ENCODE results near the gene AHCYL2. TPM values are rescaled to one million over a fixed set of nuclear protein-coding genes. Genes with fewer than 3 reads are reported as not detected.
A peak's percentile ranks its signal among the peaks of the same experiment; 100 is the strongest.

Gene AHCYL2
- total and polyA plus RNA-seq, 2 experiments from 2014 or later: 7.8 to 29.4 TPM

DNA sequence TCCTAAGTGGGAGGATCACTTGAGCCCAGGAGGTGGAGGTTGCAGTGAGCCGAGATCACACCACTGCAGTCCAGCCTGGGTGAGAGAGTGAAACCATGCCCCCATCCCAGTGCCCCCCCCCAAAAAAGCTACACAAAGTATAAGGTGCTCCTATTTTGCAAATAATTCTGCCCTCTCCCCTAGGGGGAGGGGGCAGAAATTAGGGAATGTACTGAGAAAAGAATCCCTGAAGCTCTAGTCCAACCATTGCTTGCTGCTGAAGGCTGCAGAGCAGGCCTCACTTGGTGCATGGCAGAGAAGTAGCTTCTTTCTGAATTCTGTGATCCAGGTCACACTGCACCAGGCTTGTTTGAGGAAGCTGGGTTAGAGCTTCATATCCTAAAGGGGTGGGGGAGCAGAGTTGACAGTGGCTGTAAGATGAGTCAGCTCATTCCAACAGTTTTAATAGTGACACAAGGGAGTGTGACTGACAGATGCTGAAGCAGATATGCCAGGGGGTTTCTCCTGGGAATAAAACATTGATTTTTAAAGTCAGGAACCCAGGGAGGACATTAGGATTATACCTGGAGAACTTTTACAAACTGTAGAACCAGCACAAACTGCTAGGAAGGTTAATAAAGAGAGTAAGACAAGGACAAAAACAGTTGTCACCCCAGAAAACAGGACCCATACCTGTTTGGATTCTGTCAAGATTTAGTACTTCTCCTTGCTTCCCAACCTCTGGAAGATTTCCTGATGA, 176.6 kb downstream of the AHCYL2 start:
- H3K27me3 Mint-ChIP-seq (ENCODE audit: insufficient read depth, low read depth, poor library complexity): no peaks in the 10 kb centered on the region
- H2AFZ ChIP-seq: no peak overlapping the region
- H3K79me2 ChIP-seq (replicated peaks; ENCODE audit: insufficient read depth): no peaks in the 10 kb centered on the region
- no peak overlapping the region for H3K4me3 ChIP-seq
- H3K4me1 Mint-ChIP-seq: peaks cover 18% of the 10 kb centered on the region; the same call in 2 of the 3 replicates
- no peaks in the 10 kb centered on the region; the same call in 1 of the 2 replicates for H3F3A ChIP-seq (replicated peaks; ENCODE audit: low read depth)
- no peak overlapping the region for H3K4me2 ChIP-seq
- H3K36me3 ChIP-seq (ENCODE audit: insufficient read depth): peaks cover 4% of the 10 kb centered on the region; the same call in 1 of the 2 replicates
- peaks cover 20% of the 10 kb centered on the region for H3K4me1 ChIP-seq (ENCODE audit: insufficient read depth)
- peak; percentile 41; the same call in 2 of the 3 replicates for ATAC-seq
- H3K9me3 Mint-ChIP-seq: no peaks in the 10 kb centered on the region
- H3K9me2 ChIP-seq (ENCODE audit: insufficient read depth): no peaks in the 10 kb centered on the region
- no peak overlapping the region for H3K27ac ChIP-seq (ENCODE audit: low read depth)
- peaks cover 8% of the 10 kb centered on the region; the same call in 2 of the 3 replicates for H3K36me3 Mint-ChIP-seq (ENCODE audit: low read depth)
- H3K27ac Mint-ChIP-seq: peak overlapping the region; percentile 80
- H3K4me3 Mint-ChIP-seq: no peak overlapping the region
- no peaks in the 10 kb centered on the region for H3K27me3 ChIP-seq (ENCODE audit: insufficient read depth)
- TF ChIP-seq ZNF114 (CRISPR knock-in tag; IDR thresholded peaks at IDR 0.05) (no peak), STAT1 (IDR thresholded peaks at IDR 0.05; ENCODE audit: unreplicated experiment) (no peak), ZNF331 (CRISPR knock-in tag; IDR thresholded peaks at IDR 0.05; ENCODE audit: low read depth) (no peak), NANOG (IDR thresholded peaks at IDR 0.05; ENCODE audit: borderline replicate concordance) (no peak), POLR2AphosphoS5 (IDR thresholded peaks at IDR 0.05; ENCODE audit: low read depth) (no peak), JUNB (IDR thresholded peaks at IDR 0.05; ENCODE audit: unreplicated experiment) (no peak), EZH2phosphoT487 (IDR thresholded peaks at IDR 0.05; ENCODE audit: unreplicated experiment) (no peak), CREB1 (CRISPR knock-in tag; IDR thresholded peaks at IDR 0.05; ENCODE audit: low read depth) (no peak), EZH2 (IDR thresholded peaks at IDR 0.05; ENCODE audit: low read depth, unreplicated experiment) (no peak)
- TF ChIP-seq, protein P1, sequence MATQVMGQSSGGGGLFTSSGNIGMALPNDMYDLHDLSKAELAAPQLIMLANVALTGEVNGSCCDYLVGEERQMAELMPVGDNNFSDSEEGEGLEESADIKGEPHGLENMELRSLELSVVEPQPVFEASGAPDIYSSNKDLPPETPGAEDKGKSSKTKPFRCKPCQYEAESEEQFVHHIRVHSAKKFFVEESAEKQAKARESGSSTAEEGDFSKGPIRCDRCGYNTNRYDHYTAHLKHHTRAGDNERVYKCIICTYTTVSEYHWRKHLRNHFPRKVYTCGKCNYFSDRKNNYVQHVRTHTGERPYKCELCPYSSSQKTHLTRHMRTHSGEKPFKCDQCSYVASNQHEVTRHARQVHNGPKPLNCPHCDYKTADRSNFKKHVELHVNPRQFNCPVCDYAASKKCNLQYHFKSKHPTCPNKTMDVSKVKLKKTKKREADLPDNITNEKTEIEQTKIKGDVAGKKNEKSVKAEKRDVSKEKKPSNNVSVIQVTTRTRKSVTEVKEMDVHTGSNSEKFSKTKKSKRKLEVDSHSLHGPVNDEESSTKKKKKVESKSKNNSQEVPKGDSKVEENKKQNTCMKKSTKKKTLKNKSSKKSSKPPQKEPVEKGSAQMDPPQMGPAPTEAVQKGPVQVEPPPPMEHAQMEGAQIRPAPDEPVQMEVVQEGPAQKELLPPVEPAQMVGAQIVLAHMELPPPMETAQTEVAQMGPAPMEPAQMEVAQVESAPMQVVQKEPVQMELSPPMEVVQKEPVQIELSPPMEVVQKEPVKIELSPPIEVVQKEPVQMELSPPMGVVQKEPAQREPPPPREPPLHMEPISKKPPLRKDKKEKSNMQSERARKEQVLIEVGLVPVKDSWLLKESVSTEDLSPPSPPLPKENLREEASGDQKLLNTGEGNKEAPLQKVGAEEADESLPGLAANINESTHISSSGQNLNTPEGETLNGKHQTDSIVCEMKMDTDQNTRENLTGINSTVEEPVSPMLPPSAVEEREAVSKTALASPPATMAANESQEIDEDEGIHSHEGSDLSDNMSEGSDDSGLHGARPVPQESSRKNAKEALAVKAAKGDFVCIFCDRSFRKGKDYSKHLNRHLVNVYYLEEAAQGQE (IDR thresholded peaks at IDR 0.05; ENCODE audit: unreplicated experiment): no peak
- TF ChIP-seq, protein P2, sequence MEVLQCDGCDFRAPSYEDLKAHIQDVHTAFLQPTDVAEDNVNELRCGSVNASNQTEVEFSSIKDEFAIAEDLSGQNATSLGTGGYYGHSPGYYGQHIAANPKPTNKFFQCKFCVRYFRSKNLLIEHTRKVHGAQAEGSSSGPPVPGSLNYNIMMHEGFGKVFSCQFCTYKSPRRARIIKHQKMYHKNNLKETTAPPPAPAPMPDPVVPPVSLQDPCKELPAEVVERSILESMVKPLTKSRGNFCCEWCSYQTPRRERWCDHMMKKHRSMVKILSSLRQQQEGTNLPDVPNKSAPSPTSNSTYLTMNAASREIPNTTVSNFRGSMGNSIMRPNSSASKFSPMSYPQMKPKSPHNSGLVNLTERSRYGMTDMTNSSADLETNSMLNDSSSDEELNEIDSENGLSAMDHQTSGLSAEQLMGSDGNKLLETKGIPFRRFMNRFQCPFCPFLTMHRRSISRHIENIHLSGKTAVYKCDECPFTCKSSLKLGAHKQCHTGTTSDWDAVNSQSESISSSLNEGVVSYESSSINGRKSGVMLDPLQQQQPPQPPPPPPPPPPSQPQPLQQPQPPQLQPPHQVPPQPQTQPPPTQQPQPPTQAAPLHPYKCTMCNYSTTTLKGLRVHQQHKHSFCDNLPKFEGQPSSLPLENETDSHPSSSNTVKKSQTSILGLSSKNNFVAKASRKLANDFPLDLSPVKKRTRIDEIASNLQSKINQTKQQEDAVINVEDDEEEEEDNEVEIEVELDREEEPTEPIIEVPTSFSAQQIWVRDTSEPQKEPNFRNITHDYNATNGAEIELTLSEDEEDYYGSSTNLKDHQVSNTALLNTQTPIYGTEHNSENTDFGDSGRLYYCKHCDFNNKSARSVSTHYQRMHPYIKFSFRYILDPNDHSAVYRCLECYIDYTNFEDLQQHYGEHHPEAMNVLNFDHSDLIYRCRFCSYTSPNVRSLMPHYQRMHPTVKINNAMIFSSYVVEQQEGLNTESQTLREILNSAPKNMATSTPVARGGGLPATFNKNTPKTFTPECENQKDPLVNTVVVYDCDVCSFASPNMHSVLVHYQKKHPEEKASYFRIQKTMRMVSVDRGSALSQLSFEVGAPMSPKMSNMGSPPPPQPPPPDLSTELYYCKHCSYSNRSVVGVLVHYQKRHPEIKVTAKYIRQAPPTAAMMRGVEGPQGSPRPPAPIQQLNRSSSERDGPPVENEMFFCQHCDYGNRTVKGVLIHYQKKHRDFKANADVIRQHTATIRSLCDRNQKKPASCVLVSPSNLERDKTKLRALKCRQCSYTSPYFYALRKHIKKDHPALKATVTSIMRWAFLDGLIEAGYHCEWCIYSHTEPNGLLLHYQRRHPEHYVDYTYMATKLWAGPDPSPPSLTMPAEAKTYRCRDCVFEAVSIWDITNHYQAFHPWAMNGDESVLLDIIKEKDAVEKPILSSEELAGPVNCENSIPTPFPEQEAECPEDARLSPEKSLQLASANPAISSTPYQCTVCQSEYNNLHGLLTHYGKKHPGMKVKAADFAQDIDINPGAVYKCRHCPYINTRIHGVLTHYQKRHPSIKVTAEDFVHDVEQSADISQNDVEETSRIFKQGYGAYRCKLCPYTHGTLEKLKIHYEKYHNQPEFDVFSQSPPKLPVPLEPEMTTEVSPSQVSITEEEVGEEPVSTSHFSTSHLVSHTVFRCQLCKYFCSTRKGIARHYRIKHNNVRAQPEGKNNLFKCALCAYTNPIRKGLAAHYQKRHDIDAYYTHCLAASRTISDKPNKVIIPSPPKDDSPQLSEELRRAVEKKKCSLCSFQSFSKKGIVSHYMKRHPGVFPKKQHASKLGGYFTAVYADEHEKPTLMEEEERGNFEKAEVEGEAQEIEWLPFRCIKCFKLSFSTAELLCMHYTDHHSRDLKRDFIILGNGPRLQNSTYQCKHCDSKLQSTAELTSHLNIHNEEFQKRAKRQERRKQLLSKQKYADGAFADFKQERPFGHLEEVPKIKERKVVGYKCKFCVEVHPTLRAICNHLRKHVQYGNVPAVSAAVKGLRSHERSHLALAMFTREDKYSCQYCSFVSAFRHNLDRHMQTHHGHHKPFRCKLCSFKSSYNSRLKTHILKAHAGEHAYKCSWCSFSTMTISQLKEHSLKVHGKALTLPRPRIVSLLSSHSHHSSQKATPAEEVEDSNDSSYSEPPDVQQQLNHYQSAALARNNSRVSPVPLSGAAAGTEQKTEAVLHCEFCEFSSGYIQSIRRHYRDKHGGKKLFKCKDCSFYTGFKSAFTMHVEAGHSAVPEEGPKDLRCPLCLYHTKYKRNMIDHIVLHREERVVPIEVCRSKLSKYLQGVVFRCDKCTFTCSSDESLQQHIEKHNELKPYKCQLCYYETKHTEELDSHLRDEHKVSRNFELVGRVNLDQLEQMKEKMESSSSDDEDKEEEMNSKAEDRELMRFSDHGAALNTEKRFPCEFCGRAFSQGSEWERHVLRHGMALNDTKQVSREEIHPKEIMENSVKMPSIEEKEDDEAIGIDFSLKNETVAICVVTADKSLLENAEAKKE (CRISPR knock-in tag; IDR thresholded peaks at IDR 0.05): no peak
- TF ChIP-seq, protein P3, sequence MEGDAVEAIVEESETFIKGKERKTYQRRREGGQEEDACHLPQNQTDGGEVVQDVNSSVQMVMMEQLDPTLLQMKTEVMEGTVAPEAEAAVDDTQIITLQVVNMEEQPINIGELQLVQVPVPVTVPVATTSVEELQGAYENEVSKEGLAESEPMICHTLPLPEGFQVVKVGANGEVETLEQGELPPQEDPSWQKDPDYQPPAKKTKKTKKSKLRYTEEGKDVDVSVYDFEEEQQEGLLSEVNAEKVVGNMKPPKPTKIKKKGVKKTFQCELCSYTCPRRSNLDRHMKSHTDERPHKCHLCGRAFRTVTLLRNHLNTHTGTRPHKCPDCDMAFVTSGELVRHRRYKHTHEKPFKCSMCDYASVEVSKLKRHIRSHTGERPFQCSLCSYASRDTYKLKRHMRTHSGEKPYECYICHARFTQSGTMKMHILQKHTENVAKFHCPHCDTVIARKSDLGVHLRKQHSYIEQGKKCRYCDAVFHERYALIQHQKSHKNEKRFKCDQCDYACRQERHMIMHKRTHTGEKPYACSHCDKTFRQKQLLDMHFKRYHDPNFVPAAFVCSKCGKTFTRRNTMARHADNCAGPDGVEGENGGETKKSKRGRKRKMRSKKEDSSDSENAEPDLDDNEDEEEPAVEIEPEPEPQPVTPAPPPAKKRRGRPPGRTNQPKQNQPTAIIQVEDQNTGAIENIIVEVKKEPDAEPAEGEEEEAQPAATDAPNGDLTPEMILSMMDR (conservative IDR thresholded peaks at IDR 0.05; ENCODE audit: low read depth in 2 of 2): no peak
- TF ChIP-seq, protein P4, sequence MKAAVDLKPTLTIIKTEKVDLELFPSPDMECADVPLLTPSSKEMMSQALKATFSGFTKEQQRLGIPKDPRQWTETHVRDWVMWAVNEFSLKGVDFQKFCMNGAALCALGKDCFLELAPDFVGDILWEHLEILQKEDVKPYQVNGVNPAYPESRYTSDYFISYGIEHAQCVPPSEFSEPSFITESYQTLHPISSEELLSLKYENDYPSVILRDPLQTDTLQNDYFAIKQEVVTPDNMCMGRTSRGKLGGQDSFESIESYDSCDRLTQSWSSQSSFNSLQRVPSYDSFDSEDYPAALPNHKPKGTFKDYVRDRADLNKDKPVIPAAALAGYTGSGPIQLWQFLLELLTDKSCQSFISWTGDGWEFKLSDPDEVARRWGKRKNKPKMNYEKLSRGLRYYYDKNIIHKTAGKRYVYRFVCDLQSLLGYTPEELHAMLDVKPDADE (IDR thresholded peaks at IDR 0.05): no peak
- H4K20me1 ChIP-seq (replicated peaks; ENCODE audit: insufficient read depth): no peaks in the 10 kb centered on the region
- DNase-seq (ENCODE audit: low spot score): no peak

Data from GM23338 (cell line).